22Rv1 (cell line): ENCODE measurements around the gene TNFSF9.

Experiments used
- H3K27ac ChIP-seq: fragments of 450-650 bp; 2 replicates; pipeline ENCODE4 v1.5.1; 2017
- CTCF ChIP-seq: fragments of 450-650 bp; IDR thresholded peaks from 2 replicates; pipeline ENCODE4 v1.5.1; 2017; ENCODE audit warnings: mild to moderate bottlenecking
- ZFX ChIP-seq: fragments of 450-650 bp; IDR thresholded peaks from 2 replicates; pipeline ENCODE4 v1.6.1; 2017; ENCODE audit warnings: antibody characterized with exemption, borderline replicate concordance

TNFSF9 gene

DNA sequence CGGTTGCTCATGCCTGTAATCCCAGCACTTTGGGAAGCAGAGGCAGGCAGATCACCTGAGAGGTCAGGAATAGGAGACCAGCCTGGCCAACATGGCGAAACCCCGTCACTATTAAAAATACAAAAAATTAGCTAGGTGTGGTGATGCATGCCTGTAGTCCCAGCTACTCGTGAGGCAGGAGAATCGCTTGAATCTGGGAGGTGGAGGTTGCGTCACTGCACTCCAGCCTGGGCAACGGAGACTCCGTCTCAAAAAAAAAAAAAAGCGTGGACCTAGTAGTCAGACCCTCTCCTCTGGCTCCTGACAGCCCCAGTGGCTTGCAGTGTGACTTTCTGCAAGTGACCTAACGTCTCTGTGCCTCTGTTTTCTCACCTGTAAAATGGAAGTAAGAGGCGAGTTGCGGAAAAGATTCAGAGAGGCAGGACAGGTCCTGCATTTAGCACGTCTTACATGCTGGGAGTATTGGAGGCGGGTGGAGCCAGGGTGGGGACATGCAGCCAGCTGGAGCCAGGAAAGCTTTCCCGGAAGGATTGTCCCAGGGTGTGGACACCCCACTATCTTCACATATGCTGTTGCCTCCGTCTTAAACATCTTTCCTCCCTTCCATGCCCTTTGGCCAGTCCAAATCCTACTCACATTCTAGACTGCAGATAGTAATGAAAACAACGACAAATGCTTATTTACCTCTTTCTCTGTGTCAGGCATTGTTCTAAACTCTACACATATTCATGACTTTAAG, 31.6 kb upstream of the TNFSF9 start:
- TF ChIP-seq ZFX, result no peak
- no peak for TF ChIP-seq CTCF
- no peak overlapping the region for H3K27ac ChIP-seq

DNA sequence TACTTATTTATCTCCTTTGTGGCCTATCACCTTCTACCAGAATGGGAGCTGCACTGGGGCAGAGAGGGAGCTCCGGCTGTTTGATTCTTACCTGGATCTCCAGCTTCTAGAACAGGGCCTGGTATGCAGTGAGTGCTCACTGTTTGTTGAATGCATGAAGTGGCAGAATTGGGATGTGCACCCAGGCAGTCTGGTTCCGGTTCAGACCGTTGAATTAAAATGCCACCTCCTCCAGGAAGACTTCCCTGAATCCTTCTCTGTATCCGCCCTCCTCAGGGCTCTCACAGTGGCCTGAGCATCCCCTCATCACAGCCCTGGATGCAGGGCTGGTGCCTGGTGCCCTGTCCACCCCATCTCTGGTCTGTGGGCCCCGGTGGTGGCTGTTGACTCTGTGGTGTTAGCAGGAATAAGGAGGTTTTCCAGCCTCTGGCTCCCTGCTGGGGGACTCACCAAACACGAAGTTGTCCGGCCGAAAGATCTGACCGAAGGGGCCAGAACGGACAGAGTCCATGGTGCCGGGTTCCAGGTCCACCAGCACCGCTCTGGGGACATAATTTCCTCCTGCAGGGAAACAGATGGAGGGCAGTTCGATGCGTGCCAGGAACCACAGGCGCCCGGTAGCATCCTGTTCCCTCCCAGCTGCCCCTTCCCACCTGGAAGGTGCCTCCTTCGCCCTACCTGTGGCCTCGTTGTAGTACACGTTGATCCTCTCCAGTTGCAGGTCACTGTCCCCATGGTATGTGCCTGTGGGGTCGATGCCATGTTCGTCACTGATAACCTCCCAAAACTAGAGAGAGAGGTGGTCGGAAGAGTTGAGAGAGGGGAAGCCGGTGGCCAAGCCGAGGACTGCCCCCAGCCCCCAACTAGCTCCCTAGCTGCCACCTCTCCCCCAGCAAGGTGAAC, 29.7 kb upstream of the TNFSF9 start:
- TF ChIP-seq CTCF, result no peak
- TF ChIP-seq ZFX, result no peak
- H3K27ac ChIP-seq, result no peak overlapping the region

DNA sequence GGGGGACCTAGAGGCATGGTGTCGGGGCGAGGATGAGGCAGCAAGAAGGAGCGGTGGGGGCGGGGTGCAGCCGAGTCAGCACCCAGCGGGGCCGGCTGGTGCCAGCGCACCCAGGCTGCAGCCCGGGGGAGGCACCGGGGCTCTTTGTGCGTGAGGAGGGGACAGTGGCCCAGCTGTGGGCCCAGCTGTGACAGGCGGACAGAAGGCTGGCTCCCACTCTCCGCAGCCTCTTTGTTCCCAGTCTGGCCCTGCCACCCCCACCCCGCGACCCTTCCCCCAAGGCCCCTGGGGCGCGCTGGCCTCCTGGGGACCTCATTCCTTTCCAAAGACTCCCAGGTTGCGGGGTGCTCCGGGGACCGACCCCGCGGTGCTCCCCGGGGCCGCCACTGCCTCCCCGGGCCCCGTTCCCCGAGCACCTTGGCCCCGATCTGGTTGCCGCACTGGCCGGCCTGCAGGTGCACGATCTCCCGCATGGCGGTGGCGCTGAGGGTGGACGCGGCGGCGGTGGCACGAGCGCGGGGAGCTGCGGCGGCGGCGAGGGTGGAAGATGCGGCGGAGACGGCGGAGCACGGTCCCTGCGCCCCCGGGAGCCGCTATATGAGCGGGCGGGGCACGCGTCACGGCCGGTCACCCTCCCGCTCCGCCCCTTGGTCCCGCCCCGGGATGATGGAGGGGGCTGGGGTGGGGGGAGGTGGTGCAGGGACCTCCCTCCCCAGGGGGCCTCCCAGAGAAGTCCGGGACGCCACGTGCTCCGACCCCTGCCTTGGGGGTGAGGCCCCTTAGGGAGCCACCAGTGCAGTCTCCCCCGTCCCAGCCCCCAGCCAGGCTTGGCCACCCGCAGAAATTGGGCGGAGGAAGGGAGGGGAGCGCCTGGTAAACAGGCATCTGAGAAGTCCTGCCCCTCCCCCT, 28.8 kb upstream of the TNFSF9 start, which contains the start of gene TUBB4A:
Gene TUBB4A (minus strand): TSS at position 570 of the 909 bp plus-strand sequence. CDS start 97 bp downstream, at position 473.
- H3K27ac ChIP-seq, result no peak within 1 kb of the TSS
- TF ChIP-seq CTCF (peak; percentile 17; the same call in 1 of the 2 replicates), ZFX (no peak)

GRCh38 chr19:6503407-6504201, 27.2 kb upstream of the TNFSF9 start:
- TF ChIP-seq ZFX, result no peak

DNA sequence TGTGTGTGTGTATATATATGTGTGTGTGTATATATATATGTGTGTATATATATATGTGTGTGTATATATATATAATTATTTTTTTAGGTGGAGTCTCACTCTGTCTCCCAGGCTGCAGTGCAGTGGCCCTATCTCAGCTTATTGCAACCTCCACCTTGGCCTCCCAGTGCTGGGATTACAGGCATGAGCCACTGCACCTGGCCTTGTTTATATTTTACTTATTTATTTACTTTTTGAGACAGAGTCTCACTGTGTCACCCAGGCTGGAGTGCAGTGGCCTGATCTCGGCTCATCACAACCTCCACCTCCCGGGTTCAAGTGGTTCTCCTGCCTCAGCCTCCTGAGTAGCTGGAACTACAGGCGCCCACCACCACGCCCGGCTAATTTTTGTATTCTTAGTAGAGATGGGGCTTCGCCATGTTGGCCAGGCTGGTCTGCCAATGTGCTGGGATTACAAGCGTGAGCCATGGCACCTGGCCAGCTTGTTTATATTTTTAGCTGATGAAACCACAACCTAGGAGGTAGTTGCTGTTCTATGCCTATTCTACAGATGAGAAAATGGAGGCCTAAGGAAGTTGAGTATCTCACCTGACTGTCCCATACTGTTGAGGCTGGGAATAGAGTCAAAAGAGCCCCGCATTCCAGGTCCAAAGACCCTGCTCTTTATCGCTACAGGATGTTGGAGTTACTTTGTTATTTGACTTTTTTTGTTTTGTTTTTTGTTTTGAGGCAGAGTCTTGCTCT, 22.6 kb upstream of the TNFSF9 start:
- 0 out of 2 replicates have a peak overlapping the region, but pooled peaks have one; percentile 7 for H3K27ac ChIP-seq

More at GRCh38 chr19:6503407-6504201, 27.2 kb upstream of the TNFSF9 start:
- no peak overlapping the region for H3K27ac ChIP-seq

- TF ChIP-seq ZFX (no peak), CTCF (no peak)
- H3K27ac ChIP-seq, result no peak overlapping the region
Observed at GRCh38 chr19:6509118-6509971, 21.5 kb upstream of the TNFSF9 start.
